T-helper 1 cell (primary cell): Measurements from ENCODE around the gene SLC12A5.
"Not testable (repeated sequence)": the region's sequence is repeated elsewhere in the genome, so short reads cannot be mapped to it uniquely, and the experiment has no call there.

Experiments
- DNase-seq, 5 donors: peaks; one replicate each; pipeline ENCODE4 v3.0.0-alpha.2; 2012 to 2020
- total RNA-seq, 4 donors: gene quantifications; one replicate each; lab custom pipeline; 2026; lab: John Stamatoyannopoulos, UW

The SLC12A5 gene
- total RNA-seq: 0 to 0.12 (median 0) reads per million in 4 donors

GRCh38 chr20:46028772-46029371 lies at the start of gene SLC12A5:
Gene SLC12A5, plus strand, starts transcription at chr20:46029215. Its CDS starts 130 bp downstream, at chr20:46029345.
- no peak for DNase-seq

- DNase-seq: no peak
These were observed 47.8 kb upstream of the SLC12A5 start for GRCh38 chr20:45981261-45981660.

GRCh38 chr20:45983279-45983743 lies 45.7 kb upstream of the SLC12A5 start:
- DNase-seq: peak in 1 of 5 donors; percentile 41

- DNase-seq: no peak
These were observed 43.4 kb upstream of the SLC12A5 start for GRCh38 chr20:45985573-45985972.

GRCh38 chr20:45987108-45987780 lies 41.8 kb upstream of the SLC12A5 start:
- DNase-seq: peak; percentile 53 to 71 (median 64)

- not testable (repeated sequence) for DNase-seq
These were observed 40.2 kb upstream of the SLC12A5 start for GRCh38 chr20:45988830-45989229.

- no peak for DNase-seq
These were observed 37.4 kb upstream of the SLC12A5 start for GRCh38 chr20:45991616-45992015.

- peak in 1 of 5 donors; percentile 29 for DNase-seq
These were observed 35.6 kb upstream of the SLC12A5 start for GRCh38 chr20:45993197-45993951.

- DNase-seq: no peak
These were observed 34.1 kb upstream of the SLC12A5 start for GRCh38 chr20:45994761-45995493.

- not testable (repeated sequence) for DNase-seq
These were observed 33.4 kb upstream of the SLC12A5 start for GRCh38 chr20:45995495-45996097.

- DNase-seq: no peak
These were observed 31.8 kb upstream of the SLC12A5 start for GRCh38 chr20:45997187-45997586.

GRCh38 chr20:45998337-45998736 lies 30.7 kb upstream of the SLC12A5 start:
- no peak for DNase-seq

GRCh38 chr20:45998761-45999160 lies 30.3 kb upstream of the SLC12A5 start:
- peak in 1 of 5 donors; percentile 32 for DNase-seq

GRCh38 chr20:45999557-46000261 lies 29.3 kb upstream of the SLC12A5 start:
- no peak for DNase-seq

GRCh38 chr20:46000262-46000996 lies 28.6 kb upstream of the SLC12A5 start:
- DNase-seq: peak in 1 of 5 donors; percentile 39

GRCh38 chr20:46001498-46001897 lies 27.5 kb upstream of the SLC12A5 start:
- no peak for DNase-seq

- DNase-seq: no peak
These were observed 27.0 kb upstream of the SLC12A5 start for GRCh38 chr20:46002008-46002407.

GRCh38 chr20:46004187-46004586 lies 24.8 kb upstream of the SLC12A5 start:
- DNase-seq: no peak

- DNase-seq: peak in 1 of 5 donors; percentile 71
These were observed 24.0 kb upstream of the SLC12A5 start for GRCh38 chr20:46004889-46005473.

- no peak for DNase-seq
These were observed 22.9 kb upstream of the SLC12A5 start for GRCh38 chr20:46006022-46006705.
